Measurements from ENCODE around the gene SNHG17.
"Not testable (repeated sequence)": the region's sequence is repeated elsewhere in the genome, so short reads cannot be mapped to it uniquely, and the experiment has no call there.

The SNHG17 gene

GRCh38 chr20:38461167-38461566 lies 26.0 kb upstream of the SNHG17 start:
- not testable (repeated sequence) for H3K36me3 ChIP-seq (ENCODE audit: control insufficient read depth, insufficient read depth, low read length); H3K9ac ChIP-seq (ENCODE audit: low read length); H3K27ac ChIP-seq (ENCODE audit: low read depth, low read length); H3K9me3 ChIP-seq (ENCODE audit: control insufficient read depth, insufficient read depth, low read depth, low read length); H3K4me1 ChIP-seq (ENCODE audit: control insufficient read depth, insufficient read depth, low read length); H3K4me3 ChIP-seq (ENCODE audit: low read depth, low read length); H3K27me3 ChIP-seq (ENCODE audit: control insufficient read depth, insufficient read depth, low read length)

DNA sequence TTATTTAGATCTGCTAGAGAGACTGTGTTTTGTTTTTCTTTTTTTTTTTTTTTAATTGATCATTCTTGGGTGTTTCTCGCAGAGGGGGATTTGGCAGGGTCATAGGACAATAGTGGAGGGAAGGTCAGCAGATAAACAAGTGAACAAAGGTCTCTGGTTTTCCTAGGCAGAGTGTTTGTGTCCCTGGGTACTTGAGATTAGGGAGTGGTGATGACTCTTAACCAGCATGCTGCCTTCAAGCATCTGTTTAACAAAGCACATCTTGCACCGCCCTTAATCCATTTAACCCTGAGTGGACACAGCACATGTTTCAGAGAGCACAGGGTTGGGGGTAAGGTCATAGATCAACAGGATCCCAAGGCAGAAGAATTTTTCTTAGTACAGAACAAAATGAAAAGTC lies 25.5 kb upstream of the SNHG17 start:
- not testable (repeated sequence) for H3K27ac ChIP-seq (ENCODE audit: low read depth, low read length); H3K36me3 ChIP-seq (ENCODE audit: control insufficient read depth, insufficient read depth, low read length); H3K4me3 ChIP-seq (ENCODE audit: low read depth, low read length); H3K4me1 ChIP-seq (ENCODE audit: control insufficient read depth, insufficient read depth, low read length); H3K27me3 ChIP-seq (ENCODE audit: control insufficient read depth, insufficient read depth, low read length); H3K9ac ChIP-seq (ENCODE audit: low read length); H3K9me3 ChIP-seq (ENCODE audit: control insufficient read depth, insufficient read depth, low read depth, low read length)

- Histone ChIP-seq H3K27me3 (ENCODE audit: control insufficient read depth, insufficient read depth, low read length) (no peaks in the 10 kb centered on the region), H3K9me3 (ENCODE audit: control insufficient read depth, insufficient read depth, low read depth, low read length) (peaks cover 2% of the 10 kb centered on the region; the same call in 1 of the 2 replicates), H3K4me3 (ENCODE audit: low read depth, low read length) (no peak overlapping the region), H3K36me3 (ENCODE audit: control insufficient read depth, insufficient read depth, low read length) (no peaks in the 10 kb centered on the region), H3K27ac (ENCODE audit: low read depth, low read length) (no peak overlapping the region), H3K9ac (ENCODE audit: low read length) (no peak overlapping the region), H3K4me1 (ENCODE audit: control insufficient read depth, insufficient read depth, low read length) (no peaks in the 10 kb centered on the region)
Measured at GRCh38 chr20:38460040-38460623, 25.0 kb upstream of the SNHG17 start.

DNA sequence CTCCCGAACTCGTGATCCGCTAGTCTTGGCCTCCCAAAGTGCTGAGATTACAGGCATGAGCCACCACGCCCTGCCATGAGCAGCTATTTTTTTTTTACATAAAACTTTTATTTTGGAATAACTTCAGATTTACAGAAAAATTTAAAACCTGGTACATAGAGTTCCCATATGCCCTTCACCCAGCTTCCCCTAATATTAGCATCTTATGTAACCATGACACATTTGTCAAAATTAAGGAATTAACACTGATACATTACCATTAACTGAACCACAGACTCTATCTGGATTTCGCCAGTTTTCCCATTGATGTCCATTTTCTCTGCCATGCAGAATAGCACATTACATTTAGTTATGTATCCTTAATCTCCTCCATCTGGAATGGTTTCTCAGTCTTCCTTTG lies 23.2 kb upstream of the SNHG17 start:
- no peaks in the 10 kb centered on the region for H3K27me3 ChIP-seq (ENCODE audit: control insufficient read depth, insufficient read depth, low read length)
- H3K4me3 ChIP-seq (ENCODE audit: low read depth, low read length): no peak overlapping the region
- H3K9me3 ChIP-seq (ENCODE audit: control insufficient read depth, insufficient read depth, low read depth, low read length): peaks cover 2% of the 10 kb centered on the region; the same call in 1 of the 2 replicates
- H3K36me3 ChIP-seq (ENCODE audit: control insufficient read depth, insufficient read depth, low read length): no peaks in the 10 kb centered on the region
- H3K9ac ChIP-seq (ENCODE audit: low read length): no peak overlapping the region
- H3K27ac ChIP-seq (ENCODE audit: low read depth, low read length): no peak overlapping the region
- H3K4me1 ChIP-seq (ENCODE audit: control insufficient read depth, insufficient read depth, low read length): no peaks in the 10 kb centered on the region

- Histone ChIP-seq H3K27me3 (ENCODE audit: control insufficient read depth, insufficient read depth, low read length) (no peaks in the 10 kb centered on the region), H3K36me3 (ENCODE audit: control insufficient read depth, insufficient read depth, low read length) (peaks cover 14% of the 10 kb centered on the region), H3K4me1 (ENCODE audit: control insufficient read depth, insufficient read depth, low read length) (no peaks in the 10 kb centered on the region; the same call in 1 of the 2 replicates), H3K9me3 (ENCODE audit: control insufficient read depth, insufficient read depth, low read depth, low read length) (no peaks in the 10 kb centered on the region), H3K9ac (ENCODE audit: low read length) (no peak overlapping the region), H3K27ac (ENCODE audit: low read depth, low read length) (no peak overlapping the region), H3K4me3 (ENCODE audit: low read depth, low read length) (no peak overlapping the region)
Measured at GRCh38 chr20:38454556-38455473, 19.7 kb upstream of the SNHG17 start.

- Histone ChIP-seq H3K4me1 (ENCODE audit: control insufficient read depth, insufficient read depth, low read length) (no peaks in the 10 kb centered on the region; the same call in 1 of the 2 replicates), H3K9me3 (ENCODE audit: control insufficient read depth, insufficient read depth, low read depth, low read length) (no peaks in the 10 kb centered on the region), H3K4me3 (ENCODE audit: low read depth, low read length) (no peak overlapping the region), H3K9ac (ENCODE audit: low read length) (no peak overlapping the region), H3K36me3 (ENCODE audit: control insufficient read depth, insufficient read depth, low read length) (peaks cover 23% of the 10 kb centered on the region), H3K27me3 (ENCODE audit: control insufficient read depth, insufficient read depth, low read length) (no peaks in the 10 kb centered on the region), H3K27ac (ENCODE audit: low read depth, low read length) (no peak overlapping the region)
Measured at GRCh38 chr20:38453941-38454340, 18.8 kb upstream of the SNHG17 start.

DNA sequence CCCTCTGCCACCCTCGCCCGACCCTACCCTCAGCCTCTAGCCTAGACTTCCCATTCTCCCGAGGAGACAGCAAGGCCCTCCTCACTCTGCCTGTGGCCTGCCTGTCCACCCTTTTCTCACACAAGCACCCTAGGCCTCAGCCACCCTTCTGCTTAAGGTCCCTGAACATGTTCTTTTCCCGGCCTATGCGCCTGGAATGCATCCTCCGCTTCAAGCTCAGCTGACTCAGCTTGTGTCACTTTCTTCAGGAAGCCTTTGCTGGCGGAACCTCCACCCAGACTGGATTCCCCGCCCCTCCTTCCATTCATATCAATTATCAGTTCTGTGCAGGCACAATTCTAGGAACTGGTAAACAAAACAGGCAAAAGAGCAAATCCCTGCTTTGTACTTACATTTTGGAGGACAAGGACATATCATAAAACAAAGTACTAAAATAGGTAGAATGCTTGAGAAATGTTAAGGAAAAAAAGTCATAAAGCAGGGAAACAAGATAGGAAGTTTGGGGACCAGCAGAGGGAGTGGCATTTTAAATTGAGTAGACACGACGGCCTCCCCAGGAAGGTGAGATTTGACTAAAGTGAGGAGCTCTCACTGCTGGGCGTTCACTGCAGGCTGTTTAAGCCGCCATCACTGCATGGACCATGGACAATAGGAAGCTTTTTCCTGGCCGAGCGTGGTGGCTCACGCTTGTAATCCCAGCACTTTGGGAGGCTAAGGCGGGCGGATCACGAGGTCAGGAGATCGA lies 17.9 kb upstream of the SNHG17 start:
- Histone ChIP-seq H3K4me1 (ENCODE audit: control insufficient read depth, insufficient read depth, low read length) (no peaks in the 10 kb centered on the region; the same call in 1 of the 2 replicates), H3K36me3 (ENCODE audit: control insufficient read depth, insufficient read depth, low read length) (peaks cover 31% of the 10 kb centered on the region), H3K27me3 (ENCODE audit: control insufficient read depth, insufficient read depth, low read length) (no peaks in the 10 kb centered on the region), H3K4me3 (ENCODE audit: low read depth, low read length) (no peak overlapping the region), H3K9ac (ENCODE audit: low read length) (no peak overlapping the region), H3K27ac (ENCODE audit: low read depth, low read length) (no peak overlapping the region), H3K9me3 (ENCODE audit: control insufficient read depth, insufficient read depth, low read depth, low read length) (no peaks in the 10 kb centered on the region)

GRCh38 chr20:38450412-38450975 lies 15.4 kb upstream of the SNHG17 start:
- no peaks in the 10 kb centered on the region for H3K9me3 ChIP-seq (ENCODE audit: control insufficient read depth, insufficient read depth, low read depth, low read length)
- no peak overlapping the region for H3K27ac ChIP-seq (ENCODE audit: low read depth, low read length)
- H3K27me3 ChIP-seq (ENCODE audit: control insufficient read depth, insufficient read depth, low read length): no peaks in the 10 kb centered on the region
- peaks cover 10% of the 10 kb centered on the region; the same call in 1 of the 2 replicates for H3K4me1 ChIP-seq (ENCODE audit: control insufficient read depth, insufficient read depth, low read length)
- H3K4me3 ChIP-seq (ENCODE audit: low read depth, low read length): no peak overlapping the region
- H3K36me3 ChIP-seq (ENCODE audit: control insufficient read depth, insufficient read depth, low read length): peaks cover 31% of the 10 kb centered on the region
- H3K9ac ChIP-seq (ENCODE audit: low read length): no peak overlapping the region

GRCh38 chr20:38449046-38449445 lies 13.9 kb upstream of the SNHG17 start:
- no peak overlapping the region for H3K4me3 ChIP-seq (ENCODE audit: low read depth, low read length)
- H3K9me3 ChIP-seq (ENCODE audit: control insufficient read depth, insufficient read depth, low read depth, low read length): no peaks in the 10 kb centered on the region
- no peaks in the 10 kb centered on the region for H3K27me3 ChIP-seq (ENCODE audit: control insufficient read depth, insufficient read depth, low read length)
- no peak overlapping the region for H3K27ac ChIP-seq (ENCODE audit: low read depth, low read length)
- no peak overlapping the region for H3K9ac ChIP-seq (ENCODE audit: low read length)
- peaks cover 31% of the 10 kb centered on the region for H3K36me3 ChIP-seq (ENCODE audit: control insufficient read depth, insufficient read depth, low read length)
- peaks cover 10% of the 10 kb centered on the region; the same call in 1 of the 2 replicates for H3K4me1 ChIP-seq (ENCODE audit: control insufficient read depth, insufficient read depth, low read length)

- Histone ChIP-seq H3K9ac (ENCODE audit: low read length) (peak overlapping the region; percentile 30), H3K9me3 (ENCODE audit: control insufficient read depth, insufficient read depth, low read depth, low read length) (no peaks in the 10 kb centered on the region), H3K4me3 (ENCODE audit: low read depth, low read length) (peak overlapping the region; percentile 87; the same call in 1 of the 2 replicates), H3K4me1 (ENCODE audit: control insufficient read depth, insufficient read depth, low read length) (peaks cover 10% of the 10 kb centered on the region; the same call in 1 of the 2 replicates), H3K27ac (ENCODE audit: low read depth, low read length) (no peak overlapping the region), H3K36me3 (ENCODE audit: control insufficient read depth, insufficient read depth, low read length) (peaks cover 31% of the 10 kb centered on the region), H3K27me3 (ENCODE audit: control insufficient read depth, insufficient read depth, low read length) (no peaks in the 10 kb centered on the region)
Measured at GRCh38 chr20:38447931-38448675, 13.0 kb upstream of the SNHG17 start.
